Measurements from ENCODE around the gene USP46. TPM values are rescaled to one million over a fixed set of nuclear protein-coding genes. Genes with fewer than 3 reads are reported as not detected.

Gene USP46
- total RNA-seq, 3 donors from 2014 or later (not counting 1 experiment from before 2014, with no cell fraction given): 7.8 to 11.7 (median 10.3) TPM

DNA sequence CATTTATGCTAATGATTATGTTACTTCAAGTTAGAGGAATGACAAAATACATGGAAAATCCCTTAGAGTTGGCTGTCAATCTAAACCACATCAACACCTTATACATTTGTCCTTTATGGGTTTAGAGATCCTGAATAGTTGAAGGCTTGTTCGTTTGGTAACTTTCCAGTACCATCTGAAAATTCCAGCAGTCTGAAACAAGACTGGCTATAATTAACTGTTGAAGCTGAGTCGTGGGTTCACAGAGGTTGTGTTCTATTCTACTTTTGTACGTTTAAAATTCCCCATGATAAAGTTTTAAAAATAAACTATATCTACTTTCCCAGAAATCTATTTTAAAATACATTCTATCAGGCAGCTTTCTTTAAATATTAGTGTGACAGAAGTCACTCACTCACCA, 73.0 kb downstream of the USP46 start:
- no peak overlapping the region for H3K4me3 Mint-ChIP-seq

DNA sequence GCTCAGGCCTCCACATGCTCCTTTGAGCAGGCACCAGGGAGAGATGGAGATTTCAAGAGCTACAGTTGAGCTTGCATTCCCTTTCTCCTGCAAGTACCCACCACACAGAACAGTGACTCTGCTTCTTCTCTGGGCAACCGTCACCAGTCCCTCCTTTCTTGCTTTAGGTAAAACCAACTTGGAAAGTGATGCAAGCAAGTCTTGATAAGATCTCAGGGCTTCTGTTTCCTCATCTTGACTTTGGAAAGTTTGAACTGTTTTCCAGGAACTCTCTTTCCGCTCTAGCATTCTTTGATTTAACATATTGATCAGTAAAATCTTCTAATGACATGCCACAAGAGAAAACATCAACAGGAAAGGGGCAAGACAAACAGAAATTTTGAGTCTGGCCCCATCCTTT, 73.7 kb downstream of the USP46 start:
- peaks cover 9 to 14% of the 10 kb centered on the region in 2 donors for H3K4me1 Mint-ChIP-seq
- H3K9me3 Mint-ChIP-seq: no peaks in the 10 kb centered on the region
- H3K27me3 Mint-ChIP-seq (ENCODE audit: low read depth in 2 of 2): peaks cover 8% of the 10 kb centered on the region in 2 donors
- H3K4me3 Mint-ChIP-seq: no peak overlapping the region
- Histone ChIP-seq H3K9me3 (ENCODE audit: control insufficient read depth, insufficient read depth, low read length) (no peaks in the 10 kb centered on the region), H3K4me1 (ENCODE audit: control insufficient read depth, insufficient read depth, low read length) (peaks cover 13% of the 10 kb centered on the region), H3K36me3 (ENCODE audit: control insufficient read depth, insufficient read depth, low read length) (no peaks in the 10 kb centered on the region), H3K27me3 (ENCODE audit: control insufficient read depth, insufficient read depth, low read length) (no peaks in the 10 kb centered on the region), H3K4me3 (ENCODE audit: low read length) (no peak overlapping the region), H3K27ac (ENCODE audit: low read length) (no peak overlapping the region)
- DNase-seq (no peak), ATAC-seq (no peak)
- TF ChIP-seq CTCF (IDR thresholded peaks at IDR 0.05): no peak
- intact Hi-C loops (cut with micrococcal nuclease): loop anchor here (5.0 kb wide), 1 partner anchor 397 kb away; no protein-coding TSS in a partner anchor
- no peaks in the 10 kb centered on the region for H3K36me3 Mint-ChIP-seq
- no peak overlapping the region for H3K27ac Mint-ChIP-seq
- WGBS (ENCODE audit: insufficient coverage): 67% methylated on average over 2 of the region's 2 CpGs

More for the DNA sequence above, 73.0 kb downstream of the USP46 start:
- Histone ChIP-seq H3K4me3 (ENCODE audit: low read length) (no peak overlapping the region), H3K27me3 (ENCODE audit: control insufficient read depth, insufficient read depth, low read length) (no peaks in the 10 kb centered on the region), H3K9me3 (ENCODE audit: control insufficient read depth, insufficient read depth, low read length) (no peaks in the 10 kb centered on the region), H3K27ac (ENCODE audit: low read length) (no peak overlapping the region), H3K36me3 (ENCODE audit: control insufficient read depth, insufficient read depth, low read length) (no peaks in the 10 kb centered on the region), H3K4me1 (ENCODE audit: control insufficient read depth, insufficient read depth, low read length) (peaks cover 13% of the 10 kb centered on the region)
- H3K9me3 Mint-ChIP-seq: no peaks in the 10 kb centered on the region
- no peak overlapping the region for H3K27ac Mint-ChIP-seq
- H3K27me3 Mint-ChIP-seq (ENCODE audit: low read depth in 2 of 2): peaks cover 8% of the 10 kb centered on the region in 2 donors
- no peaks in the 10 kb centered on the region for H3K36me3 Mint-ChIP-seq
- intact Hi-C loops (cut with micrococcal nuclease): loop anchor here (5.0 kb wide), 1 partner anchor 396 kb away; no protein-coding TSS in a partner anchor
- H3K4me1 Mint-ChIP-seq: peaks cover 9 to 14% of the 10 kb centered on the region in 2 donors
- no peak for TF ChIP-seq CTCF (IDR thresholded peaks at IDR 0.05)
- DNase-seq: no peak
- 55% methylated on average over 2 of the region's 3 CpGs for WGBS (ENCODE audit: insufficient coverage)
- ATAC-seq: no peak

- no peaks in the 10 kb centered on the region for H3K36me3 ChIP-seq (ENCODE audit: control insufficient read depth, insufficient read depth, low read length)
- peaks cover 9 to 16% of the 10 kb centered on the region in 2 donors for H3K27me3 Mint-ChIP-seq (ENCODE audit: low read depth in 2 of 2)
- WGBS (ENCODE audit: insufficient coverage): 93% methylated on average over 3 of the region's 4 CpGs
- H3K4me1 ChIP-seq (ENCODE audit: control insufficient read depth, insufficient read depth, low read length): no peaks in the 10 kb centered on the region
- no peaks in the 10 kb centered on the region for H3K9me3 Mint-ChIP-seq
- no peaks in the 10 kb centered on the region for H3K9me3 ChIP-seq (ENCODE audit: control insufficient read depth, insufficient read depth, low read length)
- H3K36me3 Mint-ChIP-seq: no peaks in the 10 kb centered on the region
- intact Hi-C loops (cut with micrococcal nuclease): no loop called here
- no peak overlapping the region for H3K27ac ChIP-seq (ENCODE audit: low read length)
- ATAC-seq (no peak), DNase-seq (no peak)
- H3K27ac Mint-ChIP-seq: no peak overlapping the region
- no peak overlapping the region for H3K4me3 Mint-ChIP-seq
- no peak overlapping the region for H3K4me3 ChIP-seq (ENCODE audit: low read length)
- H3K27me3 ChIP-seq (ENCODE audit: control insufficient read depth, insufficient read depth, low read length): no peaks in the 10 kb centered on the region
- no peaks in the 10 kb centered on the region for H3K4me1 Mint-ChIP-seq
- TF ChIP-seq CTCF (IDR thresholded peaks at IDR 0.05): no peak
These were observed 79.4 kb downstream of the USP46 start for GRCh38 chr4:52579602-52580272.

DNA sequence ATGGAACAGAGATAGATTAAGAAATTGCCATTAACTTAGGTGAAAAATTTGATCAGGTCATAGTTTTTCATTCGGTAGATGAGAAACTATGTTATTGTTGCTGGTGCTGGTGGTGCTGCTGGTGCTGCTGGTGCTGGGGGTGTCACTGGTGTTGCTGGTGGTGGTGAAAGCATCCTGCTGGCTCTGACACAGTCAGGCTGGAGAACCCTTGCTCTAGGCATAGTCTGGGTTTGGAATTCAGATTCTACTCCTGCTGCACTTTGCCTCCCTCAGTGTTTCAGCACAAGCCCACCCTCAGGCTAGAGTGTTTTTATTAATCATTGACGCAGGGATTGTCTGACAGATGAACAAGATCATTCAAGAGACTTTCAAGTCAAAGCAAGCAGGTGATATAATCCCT, 80.2 kb downstream of the USP46 start:
- Histone ChIP-seq H3K9me3 (ENCODE audit: control insufficient read depth, insufficient read depth, low read length) (no peaks in the 10 kb centered on the region), H3K27me3 (ENCODE audit: control insufficient read depth, insufficient read depth, low read length) (no peaks in the 10 kb centered on the region), H3K4me1 (ENCODE audit: control insufficient read depth, insufficient read depth, low read length) (no peaks in the 10 kb centered on the region), H3K4me3 (ENCODE audit: low read length) (no peak overlapping the region), H3K36me3 (ENCODE audit: control insufficient read depth, insufficient read depth, low read length) (no peaks in the 10 kb centered on the region), H3K27ac (ENCODE audit: low read length) (no peak overlapping the region)
- no peak for TF ChIP-seq CTCF (IDR thresholded peaks at IDR 0.05)
- Mint-ChIP-seq H3K36me3 (no peaks in the 10 kb centered on the region), H3K27me3 (ENCODE audit: low read depth in 2 of 2) (peaks cover 9 to 16% of the 10 kb centered on the region in 2 donors), H3K27ac (no peak overlapping the region), H3K4me3 (no peak overlapping the region), H3K4me1 (no peaks in the 10 kb centered on the region), H3K9me3 (no peaks in the 10 kb centered on the region)
- WGBS (ENCODE audit: insufficient coverage): 95% methylated on average over 2 of the region's 2 CpGs
- ATAC-seq: no peak
- intact Hi-C loops (cut with micrococcal nuclease): no loop called here
- DNase-seq: no peak

All from natural killer cell (primary cell).